ENCODE measurements around the gene HCN1.

The HCN1 gene

GRCh38 chr5:45627076-45627656, 69.0 kb downstream of the HCN1 start:
- Histone ChIP-seq H3F3A (ENCODE audit: control insufficient read depth, insufficient read depth) (no peaks in the 10 kb centered on the region), H3K79me2 (ENCODE audit: control insufficient read depth, low read length) (no peaks in the 10 kb centered on the region), H3K9me3 (ENCODE audit: control insufficient read depth, insufficient read depth, low read length) (no peaks in the 10 kb centered on the region), H3K4me3 (ENCODE audit: low read length) (no peak overlapping the region), H3K9me2 (replicated peaks; ENCODE audit: control insufficient read depth, low read length) (no peaks in the 10 kb centered on the region), H3K4me1 (ENCODE audit: control insufficient read depth, low read length) (no peaks in the 10 kb centered on the region), H3K27ac (ENCODE audit: low read depth, low read length) (no peak overlapping the region), H3K36me3 (ENCODE audit: control insufficient read depth, low read length) (no peaks in the 10 kb centered on the region), H3K27me3 (ENCODE audit: control insufficient read depth, low read length) (no peaks in the 10 kb centered on the region), H3K4me2 (ENCODE audit: low read length) (no peak overlapping the region), H4K20me1 (ENCODE audit: control insufficient read depth, insufficient read depth, low read depth, low read length) (no peaks in the 10 kb centered on the region)
- TF ChIP-seq EZH2phosphoT487 (IDR thresholded peaks at IDR 0.05; ENCODE audit: borderline replicate concordance, low read length) (no peak), CTCF (IDR thresholded peaks at IDR 0.05; ENCODE audit: low read depth, low read length, poor library complexity, severe bottlenecking) (no peak)

- Histone ChIP-seq H3K9me3 (ENCODE audit: control insufficient read depth, insufficient read depth, low read length) (no peaks in the 10 kb centered on the region), H3K4me3 (ENCODE audit: low read length) (no peak overlapping the region), H3K4me1 (ENCODE audit: control insufficient read depth, low read length) (no peaks in the 10 kb centered on the region), H3K36me3 (ENCODE audit: control insufficient read depth, low read length) (no peaks in the 10 kb centered on the region), H3K27ac (ENCODE audit: low read depth, low read length) (no peak overlapping the region), H3K9me2 (replicated peaks; ENCODE audit: control insufficient read depth, low read length) (no peaks in the 10 kb centered on the region), H3K4me2 (ENCODE audit: low read length) (no peak overlapping the region), H3K79me2 (ENCODE audit: control insufficient read depth, low read length) (no peaks in the 10 kb centered on the region), H4K20me1 (ENCODE audit: control insufficient read depth, insufficient read depth, low read depth, low read length) (no peaks in the 10 kb centered on the region), H3F3A (ENCODE audit: control insufficient read depth, insufficient read depth) (no peaks in the 10 kb centered on the region), H3K27me3 (ENCODE audit: control insufficient read depth, low read length) (no peaks in the 10 kb centered on the region)
- TF ChIP-seq EZH2phosphoT487 (IDR thresholded peaks at IDR 0.05; ENCODE audit: borderline replicate concordance, low read length) (no peak), CTCF (IDR thresholded peaks at IDR 0.05; ENCODE audit: low read depth, low read length, poor library complexity, severe bottlenecking) (no peak)
Observed at GRCh38 chr5:45623832-45624231, 72.3 kb downstream of the HCN1 start.

- Histone ChIP-seq H3K9me2 (replicated peaks; ENCODE audit: control insufficient read depth, low read length) (no peaks in the 10 kb centered on the region), H3K4me2 (ENCODE audit: low read length) (no peak overlapping the region), H3K27ac (ENCODE audit: low read depth, low read length) (no peak overlapping the region), H3K9me3 (ENCODE audit: control insufficient read depth, insufficient read depth, low read length) (no peaks in the 10 kb centered on the region), H3F3A (ENCODE audit: control insufficient read depth, insufficient read depth) (no peaks in the 10 kb centered on the region), H4K20me1 (ENCODE audit: control insufficient read depth, insufficient read depth, low read depth, low read length) (no peaks in the 10 kb centered on the region), H3K4me1 (ENCODE audit: control insufficient read depth, low read length) (no peaks in the 10 kb centered on the region), H3K27me3 (ENCODE audit: control insufficient read depth, low read length) (no peaks in the 10 kb centered on the region), H3K4me3 (ENCODE audit: low read length) (no peak overlapping the region), H3K36me3 (ENCODE audit: control insufficient read depth, low read length) (no peaks in the 10 kb centered on the region), H3K79me2 (ENCODE audit: control insufficient read depth, low read length) (no peaks in the 10 kb centered on the region)
- TF ChIP-seq EZH2phosphoT487 (IDR thresholded peaks at IDR 0.05; ENCODE audit: borderline replicate concordance, low read length), result no peak
- TF ChIP-seq CTCF (IDR thresholded peaks at IDR 0.05; ENCODE audit: low read depth, low read length, poor library complexity, severe bottlenecking), result no peak
Observed at GRCh38 chr5:45622365-45622764, 73.8 kb downstream of the HCN1 start.
